SKM-1 (cell line): ENCODE results near the gene MVP.

Source experiments
- DNase-seq: peaks from one replicate; lab custom pipeline; 2025; ENCODE audit not compliant: unreplicated experiment; lab: John Stamatoyannopoulos, UW

The MVP gene

DNA sequence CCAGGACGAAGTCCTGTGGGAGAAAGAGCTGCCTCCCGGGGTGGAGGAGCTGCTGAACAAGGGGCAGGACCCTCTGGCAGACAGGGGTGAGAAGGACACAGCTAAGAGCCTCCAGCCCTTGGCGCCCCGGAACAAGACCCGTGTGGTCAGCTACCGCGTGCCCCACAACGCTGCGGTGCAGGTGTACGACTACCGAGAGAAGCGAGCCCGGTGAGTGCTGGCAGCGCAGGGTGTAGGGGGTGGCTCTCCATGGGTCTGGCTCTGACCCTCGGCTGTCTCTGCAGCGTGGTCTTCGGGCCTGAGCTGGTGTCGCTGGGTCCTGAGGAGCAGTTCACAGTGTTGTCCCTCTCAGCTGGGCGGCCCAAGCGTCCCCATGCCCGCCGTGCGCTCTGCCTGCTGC is 21.4 kb downstream of the MVP start:
- DNase-seq: no peak

DNA sequence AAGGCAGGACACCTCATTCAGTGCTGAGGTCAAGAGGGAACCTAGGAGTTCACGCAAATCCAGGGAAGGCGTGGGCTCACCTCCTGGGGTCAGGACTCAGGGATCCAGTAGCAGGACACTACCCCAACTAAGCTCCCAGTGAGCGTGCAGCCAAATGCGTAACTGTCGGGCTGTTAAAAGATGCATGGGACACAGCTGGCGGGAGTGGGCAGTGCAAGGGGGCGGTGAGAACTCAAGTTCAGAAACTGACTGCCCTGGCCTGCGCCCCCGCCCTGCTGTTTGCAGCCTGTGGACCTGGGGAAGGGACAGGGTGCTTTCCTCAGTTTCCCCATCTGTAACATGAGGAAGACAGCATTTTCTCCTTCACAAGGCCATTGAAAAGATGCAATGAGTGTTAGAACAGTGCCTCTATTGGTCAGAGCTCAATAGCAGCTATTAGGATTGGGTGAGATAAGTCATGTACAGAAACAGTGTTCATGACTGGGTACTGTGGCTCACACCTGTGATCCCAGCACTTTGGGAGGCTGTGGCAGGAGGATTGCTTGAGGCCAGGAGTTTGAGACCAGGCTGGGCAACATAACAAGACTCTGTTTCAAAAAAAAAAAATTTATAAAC is 22.6 kb downstream of the MVP start:
- DNase-seq: no peak

- no peak for DNase-seq
Observed at GRCh38 chr16:29843931-29844330, 23.7 kb downstream of the MVP start.

DNA sequence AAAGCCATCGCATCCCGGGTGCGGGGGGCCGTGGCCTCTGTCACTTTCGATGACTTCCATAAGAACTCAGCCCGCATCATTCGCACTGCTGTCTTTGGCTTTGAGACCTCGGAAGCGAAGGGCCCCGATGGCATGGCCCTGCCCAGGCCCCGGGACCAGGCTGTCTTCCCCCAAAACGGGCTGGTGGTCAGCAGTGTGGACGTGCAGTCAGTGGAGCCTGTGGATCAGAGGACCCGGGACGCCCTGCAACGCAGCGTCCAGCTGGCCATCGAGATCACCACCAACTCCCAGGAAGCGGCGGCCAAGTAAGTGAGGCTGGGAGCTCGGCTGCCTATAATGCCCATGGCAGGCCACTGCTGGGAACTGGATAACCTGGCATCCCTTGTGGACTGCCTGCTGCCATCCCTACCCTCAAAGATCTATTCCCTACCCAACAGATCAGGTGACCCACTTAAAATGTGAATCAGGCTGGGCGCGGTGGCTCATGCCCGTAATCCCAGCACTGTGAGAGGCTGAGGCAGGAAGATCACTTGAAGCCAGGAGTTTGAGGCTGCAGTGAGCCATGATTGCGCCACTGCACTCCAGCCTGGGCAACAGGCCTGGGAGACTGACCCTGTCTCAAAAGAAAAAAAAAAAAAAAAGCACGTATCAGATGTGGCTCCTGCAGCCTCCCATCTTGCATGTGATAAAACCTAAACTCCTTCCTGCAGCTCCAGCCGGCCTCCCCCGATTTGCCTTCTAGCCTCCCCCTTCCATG is 24.5 kb downstream of the MVP start:
- no peak for DNase-seq

- no peak for DNase-seq
Observed at GRCh38 chr16:29845656-29846055, 25.4 kb downstream of the MVP start.

- peak; percentile 39 for DNase-seq
Observed at GRCh38 chr16:29848420-29849297, 28.4 kb downstream of the MVP start.

- no peak for DNase-seq
Observed at GRCh38 chr16:29849505-29849904, 29.2 kb downstream of the MVP start.

GRCh38 chr16:29850998-29851397 is 30.7 kb downstream of the MVP start:
- DNase-seq: no peak

DNA sequence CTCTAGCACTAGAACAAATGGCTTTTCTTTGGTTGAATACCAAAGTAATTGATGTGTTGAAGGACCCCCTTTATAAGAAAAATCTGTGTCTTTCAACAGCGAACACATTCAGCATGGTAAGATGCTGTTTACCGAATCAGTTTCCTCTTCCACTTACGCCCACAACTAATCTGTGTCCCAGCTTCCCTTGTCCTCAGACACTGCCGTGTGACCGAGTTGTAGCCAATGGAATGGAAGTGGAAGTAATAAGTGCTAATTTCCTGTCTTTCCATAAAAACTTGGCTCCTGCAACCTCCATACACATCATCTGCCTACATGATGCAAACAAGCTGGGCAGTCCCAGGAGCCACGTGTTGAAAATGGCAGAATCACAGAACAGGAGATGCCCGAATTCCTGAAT is 32.4 kb downstream of the MVP start:
- no peak for DNase-seq

- DNase-seq: no peak
Observed at GRCh38 chr16:29854520-29855100, 34.3 kb downstream of the MVP start.

DNA sequence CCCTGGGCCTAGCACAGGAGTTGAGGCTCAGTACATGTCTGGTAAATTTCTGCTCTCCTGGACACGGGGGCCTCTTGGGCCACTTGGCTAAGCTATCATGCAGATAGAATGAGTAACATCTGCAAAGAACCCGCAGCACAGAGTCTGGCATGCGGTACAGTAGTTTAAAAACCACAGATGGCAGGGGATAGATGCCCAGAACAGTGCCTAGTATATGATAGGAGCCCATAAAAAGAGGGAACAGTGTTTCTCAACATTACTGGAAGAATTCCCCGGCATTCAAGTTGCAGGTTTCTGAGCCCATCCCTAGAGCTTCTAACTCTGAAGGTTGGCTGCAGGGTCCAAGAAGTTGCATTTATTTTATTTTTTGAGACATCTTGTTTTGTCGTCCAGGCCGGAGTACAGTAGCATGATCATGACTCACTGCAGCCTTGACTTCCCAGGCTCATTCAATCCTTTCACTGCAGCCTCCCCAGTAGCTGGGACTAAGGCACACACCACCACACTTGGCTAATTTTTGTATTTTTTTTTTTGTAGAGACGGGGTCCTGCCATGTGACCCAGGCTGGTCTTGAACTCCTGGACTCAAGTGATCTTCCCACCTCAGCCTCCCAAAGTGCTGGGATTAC is 37.0 kb downstream of the MVP start:
- no peak for DNase-seq

DNA sequence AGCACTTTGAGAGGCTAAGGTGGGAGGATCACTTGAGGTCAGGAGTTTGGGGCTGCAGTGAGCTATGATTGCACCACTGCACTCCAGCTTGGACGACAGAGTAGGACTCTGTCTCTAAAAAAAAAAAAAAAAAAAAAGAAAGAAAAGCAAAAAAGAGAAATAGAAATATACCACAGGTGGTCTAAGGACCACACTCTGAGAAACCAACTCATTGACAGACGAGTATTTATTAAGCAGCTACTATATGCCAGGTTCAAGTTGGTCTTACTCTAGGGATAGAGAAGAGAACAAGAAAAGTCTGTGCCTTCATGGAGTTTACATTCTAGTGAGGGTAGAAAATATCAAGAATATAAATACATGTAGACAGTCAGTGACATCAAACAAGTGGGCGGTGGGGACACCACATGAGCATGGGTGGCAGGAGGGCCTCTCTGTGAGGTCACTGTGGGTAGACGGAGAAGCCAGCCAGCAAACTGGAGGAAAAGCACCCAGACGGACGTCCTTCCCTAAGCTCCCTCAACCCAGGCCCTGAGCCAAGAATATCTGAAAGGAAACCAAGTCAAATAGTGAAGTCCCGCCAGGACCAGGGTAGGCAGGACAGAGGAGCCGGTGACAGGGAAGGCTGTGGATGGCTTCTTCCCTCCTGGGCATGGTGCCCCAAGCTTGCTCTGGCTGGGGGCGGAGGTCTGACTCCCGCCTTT is 38.0 kb downstream of the MVP start:
- no peak for DNase-seq

DNA sequence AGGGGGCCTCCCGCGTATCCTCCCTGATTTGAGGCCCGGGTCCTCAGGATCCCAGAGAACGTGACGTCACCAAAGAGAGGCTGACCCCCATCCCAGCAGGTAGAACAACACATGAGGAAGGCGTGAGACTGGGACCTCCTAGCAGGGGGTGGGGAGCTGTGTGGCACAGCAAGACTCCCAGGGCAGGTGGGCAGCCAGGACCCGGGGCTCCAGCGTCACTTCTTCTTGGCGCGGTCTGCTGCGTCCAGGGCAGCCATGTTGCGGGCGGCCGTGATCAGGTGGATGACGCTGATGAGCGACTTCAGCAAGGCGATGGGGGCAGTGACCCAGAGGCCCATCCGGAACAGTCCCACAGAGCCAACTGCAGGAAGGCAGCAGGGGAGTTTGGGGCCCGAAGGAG is 38.7 kb downstream of the MVP start:
- no peak for DNase-seq

DNA sequence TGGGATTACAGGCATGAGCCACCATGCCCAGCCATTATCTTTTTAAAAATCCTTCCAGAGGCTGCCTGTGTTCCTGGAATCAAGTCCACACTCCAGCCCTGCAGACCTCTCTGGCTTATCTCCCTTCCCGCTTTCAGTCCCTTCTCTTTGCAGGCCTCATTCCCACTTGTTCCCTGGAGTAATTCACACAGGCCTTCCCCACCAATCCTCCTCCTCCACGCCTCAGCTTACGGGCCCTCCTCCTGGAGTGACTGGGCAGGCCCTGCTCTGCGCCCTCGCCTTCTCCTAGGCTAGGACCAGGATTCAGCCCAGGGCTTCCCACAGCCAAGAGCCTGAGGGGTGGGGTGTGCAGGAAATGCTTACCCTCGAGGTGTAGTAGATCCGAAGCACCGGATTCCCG is 40.0 kb downstream of the MVP start:
- no peak for DNase-seq

DNA sequence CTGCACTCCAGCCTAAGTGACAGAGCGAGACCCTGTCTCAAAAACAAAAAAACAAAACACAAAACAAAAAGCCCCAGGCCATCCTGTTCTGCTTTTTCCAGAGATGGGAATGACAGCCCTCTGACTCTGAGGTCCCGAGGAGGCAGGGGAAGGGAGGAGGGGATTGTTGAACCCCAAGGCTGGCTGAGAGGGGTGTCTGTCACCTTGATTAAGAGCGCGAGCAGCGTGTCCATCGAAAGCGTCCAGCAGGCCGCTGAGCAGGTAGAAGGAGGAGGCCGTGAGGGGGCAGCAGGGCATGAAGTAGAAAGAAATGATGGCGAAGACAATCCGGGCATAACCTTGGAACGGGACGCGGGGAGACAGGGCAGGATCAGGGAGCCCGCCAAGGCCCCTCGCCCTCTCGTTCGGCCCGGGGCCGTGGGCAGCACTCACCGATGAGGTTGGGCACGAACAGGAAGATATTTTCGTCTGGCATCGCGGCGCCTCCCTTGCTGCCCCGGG is 42.2 kb downstream of the MVP start:
- DNase-seq: no peak

GRCh38 chr16:29862884-29863668 is 42.8 kb downstream of the MVP start, which contains the start of gene CDIPT:
Gene CDIPT (minus strand): TSS chr16:29863226. CDS start chr16:29862857, 369 bp downstream.
- peak; percentile 93 for DNase-seq

DNA sequence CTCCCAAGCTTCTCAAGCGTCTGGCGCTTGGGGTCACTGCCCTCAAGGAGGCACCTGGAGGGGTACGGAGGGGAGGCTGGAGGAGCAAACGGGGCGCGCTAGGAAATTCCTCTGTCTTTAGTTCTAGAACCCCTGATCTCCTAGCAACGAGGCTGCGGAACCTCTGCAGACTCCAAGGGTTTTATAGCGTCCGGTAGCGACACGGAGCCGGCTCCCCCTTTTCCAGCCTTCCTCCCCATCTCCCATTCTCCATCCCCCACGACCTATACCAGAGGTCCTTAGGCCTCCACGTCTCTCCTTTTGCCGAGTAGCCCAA is 43.4 kb downstream of the MVP start:
- no peak for DNase-seq

GRCh38 chr16:29864205-29864604 is 43.9 kb downstream of the MVP start:
- DNase-seq: no peak

- DNase-seq: no peak
Observed at GRCh38 chr16:29868396-29869009, 48.2 kb downstream of the MVP start.
